VCaP (cell line): ENCODE results near the gene SPTBN5.

Source experiments
- H3K27ac ChIP-seq: fragments of 450-650 bp; 2 replicates; pipeline ENCODE4 v1.5.1; 2017
- CTCF ChIP-seq: fragments of 450-650 bp; conservative IDR thresholded peaks from 2 replicates; pipeline ENCODE4 v1.5.1; 2017; ENCODE audit warnings: mild to moderate bottlenecking, moderate library complexity

The SPTBN5 gene

GRCh38 chr15:41801185-41801584 lies 92.7 kb downstream of the SPTBN5 start:
- TF ChIP-seq CTCF, result no peak

DNA sequence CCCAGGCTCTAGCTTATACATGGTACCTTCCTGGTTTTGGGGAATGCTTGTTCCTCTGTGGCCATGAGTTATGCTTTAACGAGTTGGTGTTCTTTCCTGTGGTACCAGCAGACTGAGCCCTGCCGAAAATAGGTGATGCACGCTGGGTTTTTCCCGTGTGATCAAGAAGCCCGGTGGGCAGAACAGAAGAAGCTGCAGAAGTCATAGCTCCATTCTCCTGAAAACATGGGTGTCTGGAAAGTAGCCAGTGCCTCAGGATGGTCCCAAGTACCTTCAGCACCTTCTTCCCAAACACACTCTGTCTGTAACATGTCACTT lies 94.4 kb downstream of the SPTBN5 start:
- no peak overlapping the region for H3K27ac ChIP-seq
- TF ChIP-seq CTCF, result no peak

More at GRCh38 chr15:41801185-41801584, 92.7 kb downstream of the SPTBN5 start:
- no peak overlapping the region for H3K27ac ChIP-seq

GRCh38 chr15:41798607-41799487 lies 95.0 kb downstream of the SPTBN5 start:
- no peak for TF ChIP-seq CTCF
- H3K27ac ChIP-seq, result no peak overlapping the region
